Measurements from ENCODE around the gene COL2A1.

DNA sequence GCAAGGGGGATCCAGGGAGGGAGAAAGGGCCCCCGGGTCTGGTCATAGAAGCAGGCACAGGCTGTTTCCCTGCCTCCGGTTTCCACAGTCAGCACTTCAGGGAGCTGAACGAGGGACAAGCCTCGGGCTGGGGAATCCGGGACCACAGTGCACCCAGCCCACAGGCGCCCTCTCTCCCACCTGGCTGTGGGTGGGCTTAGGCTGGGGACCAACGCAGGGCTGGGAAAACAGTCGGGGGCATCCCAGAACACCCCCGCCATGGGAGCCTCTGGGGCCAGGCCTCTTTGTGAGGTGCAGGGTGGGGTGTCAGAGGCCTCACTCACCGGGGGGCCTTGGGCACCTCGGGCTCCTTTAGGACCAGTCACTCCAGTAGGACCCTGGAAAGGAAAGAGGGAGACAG is 24.6 kb downstream of the COL2A1 start:
- no peak for TF ChIP-seq CTCF (IDR thresholded peaks at IDR 0.05)
- TF ChIP-seq POLR2A (IDR thresholded peaks at IDR 0.05): no peak
